Choroid plexus epithelial cell (primary cell): ENCODE measurements around the gene TTC1.

Source experiments
- DNase-seq: peaks from one replicate; pipeline ENCODE4 v3.0.0-alpha.2; 2010; ENCODE audit warnings: low read depth
- H3K4me3 ChIP-seq: 2 replicates; pipeline ENCODE4 v1.5.1; 2011; ENCODE audit warnings: low read depth, mild to moderate bottlenecking, control low read depth, low read length, moderate library complexity
- CTCF ChIP-seq: conservative IDR thresholded peaks from 2 replicates; pipeline ENCODE4 v1.5.1; 2011; ENCODE audit warnings: low read depth, mild to moderate bottlenecking, control low read depth, inconsistent platforms, low read length, moderate library complexity

The TTC1 gene

GRCh38 chr5:160083501-160083900 lies 74.6 kb downstream of the TTC1 start:
- DNase-seq = no peak
- H3K4me3 ChIP-seq = no peak overlapping the region
- TF ChIP-seq CTCF = no peak

GRCh38 chr5:160084144-160084543 lies 75.2 kb downstream of the TTC1 start:
- DNase-seq = no peak
- TF ChIP-seq CTCF = no peak
- H3K4me3 ChIP-seq = no peak overlapping the region

- no peak for DNase-seq
- H3K4me3 ChIP-seq = no peak overlapping the region
- TF ChIP-seq CTCF = no peak
Observed at GRCh38 chr5:160087199-160087598, 78.3 kb downstream of the TTC1 start.

GRCh38 chr5:160088805-160089204 lies 79.9 kb downstream of the TTC1 start:
- H3K4me3 ChIP-seq = no peak overlapping the region
- DNase-seq = no peak
- no peak for TF ChIP-seq CTCF

- no peak for TF ChIP-seq CTCF
- DNase-seq = no peak
- H3K4me3 ChIP-seq = no peak overlapping the region
Observed at GRCh38 chr5:160089531-160089930, 80.6 kb downstream of the TTC1 start.

GRCh38 chr5:160090059-160090458 lies 81.1 kb downstream of the TTC1 start:
- DNase-seq = no peak

GRCh38 chr5:160092514-160092913 lies 83.6 kb downstream of the TTC1 start:
- no peak for DNase-seq
- TF ChIP-seq CTCF = no peak
- no peak overlapping the region for H3K4me3 ChIP-seq

More at GRCh38 chr5:160090059-160090458, 81.1 kb downstream of the TTC1 start:
- H3K4me3 ChIP-seq = no peak overlapping the region
- TF ChIP-seq CTCF = no peak
